ENCODE data around the gene PYGM. TPM values are rescaled to one million over a fixed set of nuclear protein-coding genes. Genes with fewer than 3 reads are reported as not detected.

PYGM gene
- total and polyA plus RNA-seq, 2 of the 13 experiments (the other 11 are each of a cell fraction or from before 2014, with no cell fraction given): 0.11 to 0.12 TPM

- no peak for TF ChIP-seq ZNF777 (CRISPR knock-in tag; IDR thresholded peaks at IDR 0.05)
- TF ChIP-seq ZNF563 (CRISPR knock-in tag; IDR thresholded peaks at IDR 0.05): no peak
- TF ChIP-seq CHD4 (IDR thresholded peaks at IDR 0.05; ENCODE audit: borderline replicate concordance, low read length): no peak
- TF ChIP-seq RFXANK (CRISPR knock-in tag; IDR thresholded peaks at IDR 0.05): no peak
- TF ChIP-seq ZFY (CRISPR knock-in tag; IDR thresholded peaks at IDR 0.05): no peak
- TF ChIP-seq ZNF280B (CRISPR knock-in tag; IDR thresholded peaks at IDR 0.05; ENCODE audit: borderline replicate concordance): peak; percentile 52; the same call in 1 of the 2 replicates
- TF ChIP-seq ARID5B (CRISPR knock-in tag; IDR thresholded peaks at IDR 0.05): peak; percentile 9; the same call in 1 of the 2 replicates
- no peak for TF ChIP-seq ZNF143 (CRISPR knock-in tag; IDR thresholded peaks at IDR 0.05)
- no peak for TF ChIP-seq ZBTB44 (CRISPR knock-in tag; IDR thresholded peaks at IDR 0.05)
- no peak for TF ChIP-seq ZNF30 (CRISPR knock-in tag; IDR thresholded peaks at IDR 0.05)
- no peak for TF ChIP-seq ZSCAN21 (CRISPR knock-in tag; IDR thresholded peaks at IDR 0.05; ENCODE audit: borderline replicate concordance)
- no peak for TF ChIP-seq PRDM15 (CRISPR knock-in tag; IDR thresholded peaks at IDR 0.05)
- no peak for TF ChIP-seq GATAD1 (CRISPR knock-in tag; IDR thresholded peaks at IDR 0.05)
- no peak for TF ChIP-seq POLR2AphosphoS2 (IDR thresholded peaks at IDR 0.05; ENCODE audit: low read depth, low read length)
- no peak for TF ChIP-seq GZF1 (CRISPR knock-in tag; IDR thresholded peaks at IDR 0.05)
- 0 out of 2 replicates have a peak, but pooled peaks have one; percentile 3 for TF ChIP-seq FOXP4 (CRISPR knock-in tag; IDR thresholded peaks at IDR 0.05)
These were observed 16.7 kb downstream of the PYGM start (continued) for GRCh38 chr11:64742889-64743590.

Measured in HepG2 (cell line).